Muscle of back (tissue), 13 donors: ENCODE measurements around the gene WDR11. TPM values are rescaled to one million over a fixed set of nuclear protein-coding genes. Genes with fewer than 3 reads are reported as not detected.

Source experiments
- DNase-seq, 3 donors: peaks; one replicate each; pipeline versions ENCODE4 v3.0.0 to v3.0.0-alpha.2; 2013
- long read RNA-seq, 9 donors: transcript quantifications; one replicate each; lab custom pipeline, GENCODE V29; 2026
- polyA plus RNA-seq, 10 donors: library from polyadenylated mRNA; unstranded; fragments of 120-200 nt; gene quantifications; one replicate each; pipeline ENCODE4 v1.2.1, GENCODE V29; 2013; ENCODE audit not compliant: insufficient read length in 10 of 10

Gene WDR11, protein sequence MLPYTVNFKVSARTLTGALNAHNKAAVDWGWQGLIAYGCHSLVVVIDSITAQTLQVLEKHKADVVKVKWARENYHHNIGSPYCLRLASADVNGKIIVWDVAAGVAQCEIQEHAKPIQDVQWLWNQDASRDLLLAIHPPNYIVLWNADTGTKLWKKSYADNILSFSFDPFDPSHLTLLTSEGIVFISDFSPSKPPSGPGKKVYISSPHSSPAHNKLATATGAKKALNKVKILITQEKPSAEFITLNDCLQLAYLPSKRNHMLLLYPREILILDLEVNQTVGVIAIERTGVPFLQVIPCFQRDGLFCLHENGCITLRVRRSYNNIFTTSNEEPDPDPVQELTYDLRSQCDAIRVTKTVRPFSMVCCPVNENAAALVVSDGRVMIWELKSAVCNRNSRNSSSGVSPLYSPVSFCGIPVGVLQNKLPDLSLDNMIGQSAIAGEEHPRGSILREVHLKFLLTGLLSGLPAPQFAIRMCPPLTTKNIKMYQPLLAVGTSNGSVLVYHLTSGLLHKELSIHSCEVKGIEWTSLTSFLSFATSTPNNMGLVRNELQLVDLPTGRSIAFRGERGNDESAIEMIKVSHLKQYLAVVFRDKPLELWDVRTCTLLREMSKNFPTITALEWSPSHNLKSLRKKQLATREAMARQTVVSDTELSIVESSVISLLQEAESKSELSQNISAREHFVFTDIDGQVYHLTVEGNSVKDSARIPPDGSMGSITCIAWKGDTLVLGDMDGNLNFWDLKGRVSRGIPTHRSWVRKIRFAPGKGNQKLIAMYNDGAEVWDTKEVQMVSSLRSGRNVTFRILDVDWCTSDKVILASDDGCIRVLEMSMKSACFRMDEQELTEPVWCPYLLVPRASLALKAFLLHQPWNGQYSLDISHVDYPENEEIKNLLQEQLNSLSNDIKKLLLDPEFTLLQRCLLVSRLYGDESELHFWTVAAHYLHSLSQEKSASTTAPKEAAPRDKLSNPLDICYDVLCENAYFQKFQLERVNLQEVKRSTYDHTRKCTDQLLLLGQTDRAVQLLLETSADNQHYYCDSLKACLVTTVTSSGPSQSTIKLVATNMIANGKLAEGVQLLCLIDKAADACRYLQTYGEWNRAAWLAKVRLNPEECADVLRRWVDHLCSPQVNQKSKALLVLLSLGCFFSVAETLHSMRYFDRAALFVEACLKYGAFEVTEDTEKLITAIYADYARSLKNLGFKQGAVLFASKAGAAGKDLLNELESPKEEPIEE
- 10 to 100 TPM; 21.3 to 47.6 (median 29.0) TPM for polyA plus RNA-seq
- long read RNA-seq, donor 1, full-length matches to known transcripts: 2 of 2 reads
- long read RNA-seq, donor 1, partial matches to known transcripts: 0 of 2 reads
- long read RNA-seq, donor 1, other reads (novel, unspliced or antisense): 0 of 2 reads
- long read RNA-seq, donor 2, partial matches to known transcripts: 0 of 3 reads
- long read RNA-seq, donor 2, other reads (novel, unspliced or antisense): 0 of 3 reads
- long read RNA-seq, donor 3, partial matches to known transcripts: 0 of 1 reads
- long read RNA-seq, donor 3, other reads (novel, unspliced or antisense): 0 of 1 reads
- long read RNA-seq, donor 4, partial matches to known transcripts: 0 of 3 reads
- long read RNA-seq, donor 4, other reads (novel, unspliced or antisense): 0 of 3 reads
- long read RNA-seq, donor 5, full-length matches to known transcripts: 6 of 6 reads
- long read RNA-seq, donor 5, partial matches to known transcripts: 0 of 6 reads
- long read RNA-seq, donor 5, other reads (novel, unspliced or antisense): 0 of 6 reads
- long read RNA-seq, donor 6, partial matches to known transcripts: 0 of 4 reads
- long read RNA-seq, donor 6, other reads (novel, unspliced or antisense): 0 of 4 reads
- long read RNA-seq, donor 7, transcript WDR11-210 (1 exons, 2,229 nt): major isoform, 8 of 8 reads
- long read RNA-seq, donor 7, partial matches to known transcripts: 0 of 8 reads
- long read RNA-seq, donor 7, other reads (novel, unspliced or antisense): 0 of 8 reads
- long read RNA-seq, donor 8, full-length matches to known transcripts: 5 of 5 reads
- long read RNA-seq, donor 8, partial matches to known transcripts: 0 of 5 reads
- long read RNA-seq, donor 8, other reads (novel, unspliced or antisense): 0 of 5 reads
- long read RNA-seq, donor 9: 0 reads

DNA sequence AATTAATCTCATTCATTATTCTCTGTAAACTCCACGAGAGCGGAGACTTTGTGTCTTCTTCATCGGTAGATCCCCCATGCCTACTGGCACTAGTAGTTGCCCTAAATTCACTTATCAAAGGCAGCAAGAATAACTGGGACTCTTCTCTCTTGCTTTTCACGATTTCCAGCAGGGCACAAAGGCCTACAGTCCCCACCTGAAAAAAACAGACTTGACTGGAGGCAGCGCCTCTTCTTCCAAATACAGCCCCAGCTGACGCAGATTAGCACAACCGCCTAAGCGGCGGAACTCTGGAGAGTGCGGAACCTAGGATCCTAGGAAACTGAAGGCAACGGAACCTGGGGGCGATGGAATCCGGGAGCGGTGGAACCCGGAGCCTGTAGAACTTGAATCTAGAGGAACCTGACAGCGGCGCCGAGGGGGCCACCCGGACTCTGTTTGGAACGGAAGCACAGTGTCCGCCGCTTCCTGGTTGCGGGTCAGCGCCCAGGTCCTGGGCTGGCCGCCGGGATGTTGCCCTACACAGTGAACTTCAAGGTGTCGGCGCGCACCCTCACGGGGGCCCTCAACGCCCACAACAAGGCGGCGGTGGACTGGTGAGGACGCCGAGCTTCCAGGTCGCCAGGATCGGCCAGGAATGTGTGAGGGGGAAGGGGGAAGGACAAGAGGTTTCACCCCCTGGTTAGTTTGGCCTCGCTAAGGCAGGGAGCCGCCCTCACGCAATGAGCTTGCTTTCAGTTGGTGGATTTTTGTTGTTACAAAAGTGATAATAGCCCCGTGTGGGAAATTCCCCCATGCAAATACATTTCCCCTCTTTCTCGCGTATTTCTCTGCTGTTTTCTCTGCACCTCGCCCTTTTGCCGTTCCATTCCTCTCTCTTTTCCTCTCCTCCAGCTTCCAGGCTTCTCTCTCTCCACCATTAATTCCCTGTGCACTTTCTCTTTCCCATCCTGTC, at the start of gene WDR11:
TSS of gene WDR11 (plus strand) at position 452 of the 955 bp plus-strand sequence. CDS start at position 511, 59 bp downstream.
- peak; percentile 90 to 95 (median 90) for DNase-seq

DNA sequence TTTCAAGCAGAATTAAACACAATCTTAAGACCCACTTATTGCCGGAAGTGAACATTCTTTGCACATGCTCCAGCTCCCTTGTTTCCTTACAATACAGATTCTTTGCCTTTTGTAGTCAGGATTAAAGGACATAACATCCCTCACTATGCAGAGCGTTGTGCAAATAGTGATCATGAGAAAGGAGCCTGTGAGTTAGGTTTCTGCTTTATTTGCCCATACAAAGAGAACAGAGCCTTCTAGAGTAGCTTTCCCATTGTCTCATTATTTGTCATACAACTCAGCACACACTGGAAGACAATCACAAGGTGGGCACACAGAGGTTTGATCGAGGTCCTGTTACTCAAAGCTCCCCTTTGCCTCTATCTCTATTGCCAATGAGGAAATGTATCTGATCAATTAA, 48.2 kb upstream of the WDR11 start:
- no peak for DNase-seq

DNA sequence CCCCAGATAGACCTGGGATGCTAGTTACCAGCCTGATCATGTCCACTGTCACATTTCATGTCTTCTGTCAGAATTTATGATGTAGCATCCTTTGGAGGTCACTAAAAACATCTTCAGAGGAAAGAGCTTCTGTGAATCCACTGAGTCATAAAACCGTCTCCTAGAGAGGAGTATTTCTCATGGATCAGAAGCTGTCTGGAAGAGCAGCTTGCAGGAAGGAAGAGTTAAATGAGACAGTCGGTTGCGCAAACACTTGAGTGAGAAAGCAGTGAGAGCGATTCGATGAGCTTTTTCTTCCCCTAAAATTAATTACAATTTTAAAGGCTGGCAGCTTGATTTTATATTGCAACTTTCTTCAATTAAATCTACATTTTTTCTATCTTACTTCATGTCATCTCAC, 47.2 kb upstream of the WDR11 start:
- no peak for DNase-seq

DNA sequence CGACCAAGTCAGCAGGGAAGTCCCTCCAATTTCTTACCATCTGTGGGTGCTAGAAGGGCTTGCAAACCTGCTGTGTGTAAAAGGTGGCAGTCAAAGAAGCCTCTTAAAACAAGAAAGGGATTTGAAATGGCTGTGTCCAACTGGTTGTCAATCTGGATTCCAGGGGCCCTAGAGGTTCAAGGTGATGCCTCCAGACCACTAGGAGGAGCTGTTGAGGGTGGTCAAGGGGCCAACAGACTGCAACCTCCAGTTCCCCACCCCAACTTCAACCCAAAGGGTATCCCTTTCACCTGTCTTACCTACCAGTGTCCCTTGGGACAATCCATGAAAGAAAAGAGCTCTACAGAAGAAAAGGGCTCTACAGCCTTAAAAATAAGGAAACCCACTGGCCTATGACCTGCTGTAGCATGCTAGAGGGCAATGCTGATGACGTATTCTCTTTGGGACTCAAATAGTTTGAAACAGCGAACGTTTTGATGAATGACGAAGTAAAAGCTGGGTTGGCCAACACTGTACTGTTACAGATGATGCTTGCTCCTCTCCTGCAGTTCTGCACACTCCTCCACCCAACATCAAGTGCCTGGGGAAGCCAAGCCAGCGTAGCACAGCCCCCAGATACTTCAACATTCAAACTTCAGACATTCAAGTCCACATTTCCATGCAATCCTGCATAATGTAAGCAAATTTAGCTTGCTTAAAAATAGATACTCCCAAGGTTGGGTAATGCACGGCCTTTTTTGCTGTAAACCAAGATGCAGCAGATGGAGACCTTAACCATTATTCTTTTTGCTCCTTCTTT, 45.9 kb upstream of the WDR11 start:
- DNase-seq: no peak

DNA sequence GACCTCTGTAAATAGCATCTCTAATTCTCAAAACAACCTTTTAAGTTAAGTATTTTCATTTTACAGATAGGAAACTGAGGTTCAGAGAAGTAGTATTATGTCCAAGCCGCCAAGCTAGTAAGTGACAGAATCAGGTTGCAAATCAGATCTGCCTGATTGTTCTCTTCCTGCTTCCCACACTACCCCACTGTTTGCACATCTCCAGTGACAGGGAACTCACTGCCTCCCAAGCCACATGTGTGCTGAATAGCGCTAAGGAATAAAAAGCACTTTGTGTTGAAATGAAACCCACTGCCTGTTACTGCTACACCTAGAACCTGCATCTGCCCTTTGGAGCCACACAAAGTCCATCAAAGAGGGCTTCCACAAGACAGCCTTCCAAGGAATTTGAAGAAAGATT, 45.1 kb upstream of the WDR11 start:
- no peak for DNase-seq

DNA sequence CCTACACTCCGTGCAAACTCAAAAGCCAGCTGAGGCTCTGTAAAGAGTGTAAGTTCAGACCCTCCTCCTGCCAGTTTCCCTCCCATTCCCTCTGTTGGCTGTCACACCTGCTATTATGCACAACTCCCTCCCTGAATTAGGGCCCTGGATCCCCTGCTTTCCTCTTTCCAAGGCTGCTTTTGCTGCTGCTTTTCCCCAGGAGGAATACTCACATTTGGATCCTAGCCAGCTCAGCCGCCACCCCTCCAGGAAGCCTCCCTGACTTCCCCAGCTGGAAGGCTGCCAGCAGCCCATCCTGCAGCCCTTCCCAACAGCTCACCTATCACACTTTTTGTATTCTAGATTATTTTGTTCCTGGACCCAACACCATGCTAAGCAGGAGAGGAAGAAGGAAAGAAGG, 40.9 kb upstream of the WDR11 start:
- no peak for DNase-seq

DNA sequence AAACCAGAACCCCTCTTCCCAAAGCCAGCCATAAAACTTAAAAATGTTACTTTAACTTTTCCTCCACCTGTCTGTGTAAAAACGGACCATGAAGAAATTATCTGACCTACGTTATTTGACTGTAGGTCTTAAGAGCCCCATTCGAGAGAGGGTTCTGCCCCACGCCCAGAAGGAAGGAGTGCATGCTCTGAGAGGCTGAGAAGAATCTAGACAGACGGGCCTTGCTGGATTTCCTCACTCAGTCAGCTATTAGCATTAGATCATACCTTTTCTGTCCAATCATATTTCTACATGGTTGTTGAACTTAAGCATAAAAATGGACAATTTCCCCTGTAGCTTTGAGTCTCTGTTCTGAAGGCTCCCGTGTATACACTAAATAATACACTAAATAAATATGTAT, 38.1 kb upstream of the WDR11 start:
- DNase-seq: no peak

DNA sequence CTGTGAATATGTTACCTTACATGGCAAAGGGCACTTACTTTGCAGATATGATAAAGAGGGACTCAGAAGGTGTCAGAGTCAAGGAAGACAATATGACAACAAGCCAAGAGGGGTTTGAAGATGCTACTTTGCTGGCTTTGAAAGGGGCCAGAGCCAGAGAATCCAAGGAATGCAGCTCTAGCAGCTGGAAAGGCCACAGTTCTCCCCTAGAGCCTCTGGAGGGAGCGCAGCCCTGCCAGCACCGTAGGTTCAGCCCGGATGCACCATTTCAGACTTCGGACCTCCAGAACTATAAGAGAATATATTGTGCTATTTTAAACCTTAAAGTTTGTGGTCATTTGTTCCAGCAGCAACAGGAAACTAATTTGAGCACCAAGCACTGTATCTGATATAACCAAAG, 32.9 kb upstream of the WDR11 start:
- no peak for DNase-seq

DNA sequence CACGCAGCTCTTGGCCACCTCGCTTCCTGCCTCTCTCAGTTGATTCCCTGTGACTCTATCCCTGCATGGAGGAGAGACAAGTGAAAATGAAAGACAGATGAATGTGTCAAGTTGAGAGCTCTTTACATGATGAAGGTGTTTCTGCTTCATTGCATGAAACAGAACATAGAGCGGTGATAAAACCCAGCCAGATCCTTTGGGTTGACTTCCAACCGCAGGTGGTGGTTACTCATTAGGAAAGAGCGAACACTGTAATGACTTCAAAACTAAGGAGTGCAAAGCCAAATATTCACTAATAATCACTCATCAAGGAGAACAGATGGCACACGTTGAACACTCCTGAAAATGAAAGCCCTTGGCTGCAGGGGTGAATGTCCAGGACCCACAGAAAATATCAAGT, 31.8 kb upstream of the WDR11 start:
- no peak for DNase-seq

DNA sequence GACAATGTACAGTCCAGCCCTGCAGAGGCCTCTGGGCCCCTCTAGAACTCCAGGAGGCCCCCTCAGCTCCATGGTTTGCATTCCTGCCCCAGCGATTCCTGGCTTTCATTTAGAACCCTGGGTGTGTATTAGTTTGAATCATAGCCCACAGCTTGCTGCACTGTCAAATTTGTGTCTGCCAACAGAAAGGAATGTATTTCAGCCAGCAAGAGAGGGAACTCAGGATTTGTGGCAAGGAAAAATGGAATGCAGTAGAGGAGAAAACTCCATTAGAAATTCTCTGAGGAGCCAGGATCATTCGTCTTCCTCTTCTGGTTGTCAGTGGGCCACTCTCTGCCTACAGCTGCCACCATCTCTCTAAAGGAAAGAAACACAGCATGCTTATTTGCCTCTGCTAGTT, 27.9 kb upstream of the WDR11 start:
- peak in 1 of 3 donors; percentile 6 for DNase-seq

DNA sequence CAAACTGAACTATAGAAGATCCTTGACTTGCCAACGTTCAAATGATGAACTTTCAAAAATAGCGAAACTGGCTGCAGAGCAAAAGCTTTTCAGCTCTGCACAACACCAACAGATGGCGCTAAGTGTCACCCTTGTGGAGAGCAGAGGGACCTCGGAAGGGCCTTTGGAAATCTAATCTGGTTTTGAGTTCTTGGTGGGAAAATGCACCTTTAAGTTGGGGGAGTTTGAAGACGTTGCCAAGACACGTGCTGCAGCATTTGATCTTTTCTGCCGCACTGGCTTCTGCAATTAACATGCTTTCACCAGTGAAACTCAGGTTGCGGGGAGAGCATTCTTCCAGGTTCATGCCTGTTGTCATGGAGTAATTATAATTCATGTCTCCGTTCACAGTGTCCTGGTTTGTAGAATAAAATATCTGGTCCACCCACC, 26.3 kb upstream of the WDR11 start:
- peak in 1 of 3 donors; percentile 7 for DNase-seq

DNA sequence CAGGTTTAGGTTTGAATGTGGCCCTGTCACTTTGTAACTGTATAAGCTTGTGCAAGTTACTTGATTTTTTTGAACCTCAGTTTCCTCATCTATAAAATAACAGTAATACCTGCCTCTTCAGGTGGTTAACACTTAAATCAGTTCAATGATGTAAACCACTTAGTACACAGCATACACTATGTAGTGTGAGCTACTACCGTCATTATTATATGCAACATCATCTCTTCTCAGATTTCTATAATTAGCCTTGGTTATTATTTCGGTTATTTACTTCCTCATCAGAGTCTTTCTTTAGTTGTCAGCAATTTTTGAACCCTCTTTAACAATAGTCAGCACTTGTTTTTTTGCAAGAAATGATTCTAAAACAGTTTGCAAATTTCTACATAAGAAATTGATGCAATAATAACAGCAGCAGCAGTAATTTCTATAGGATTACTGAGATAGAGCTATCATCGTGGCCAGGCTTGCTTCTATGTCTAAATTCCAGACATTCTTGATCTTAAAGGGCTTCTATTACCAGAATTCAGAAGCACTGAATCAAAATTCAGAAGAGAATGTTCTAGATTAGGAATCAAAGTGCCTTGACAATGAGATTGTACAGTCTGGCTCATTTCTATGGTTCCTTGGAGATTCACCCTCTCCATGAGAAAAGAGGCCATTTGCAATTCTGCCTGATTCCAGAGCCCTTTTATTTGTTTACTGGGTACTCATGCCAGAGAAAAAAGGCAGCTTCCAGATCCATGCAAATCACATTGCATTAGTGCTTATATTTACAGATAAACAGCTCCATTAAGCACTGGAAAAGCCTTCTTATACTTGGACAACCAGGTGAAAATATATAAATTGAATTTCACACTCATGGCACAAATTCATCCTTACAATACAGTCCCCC, 25.0 kb upstream of the WDR11 start:
- no peak for DNase-seq

DNA sequence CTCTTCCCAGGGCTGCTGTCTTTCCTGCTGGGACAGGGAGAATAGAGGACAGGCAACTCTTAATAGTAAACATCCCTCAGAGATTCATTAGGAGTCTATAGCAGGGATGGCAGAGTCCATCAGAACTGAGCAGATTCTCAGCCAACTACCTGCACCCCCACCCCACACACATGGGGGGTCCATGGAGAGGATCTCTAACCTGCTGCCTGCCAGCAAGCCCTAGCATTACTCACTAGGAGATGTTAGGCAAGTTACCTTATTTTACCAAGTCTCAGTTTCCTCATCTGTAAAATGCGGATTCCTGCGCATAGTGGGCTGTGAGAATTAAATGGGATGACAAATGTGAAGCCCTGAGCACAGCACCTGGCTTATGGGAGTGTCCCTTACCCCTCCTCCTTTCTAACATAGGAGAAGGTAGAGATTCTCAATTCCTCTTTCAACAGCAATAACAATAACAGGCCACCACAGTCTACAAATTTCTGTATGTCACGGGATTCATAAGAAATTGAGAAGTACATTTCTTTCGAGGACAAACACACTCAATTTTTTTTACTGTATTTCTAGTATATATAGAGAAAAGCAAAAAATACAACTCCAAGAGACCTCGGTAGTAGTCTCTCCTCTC, 23.8 kb upstream of the WDR11 start:
- no peak for DNase-seq

DNA sequence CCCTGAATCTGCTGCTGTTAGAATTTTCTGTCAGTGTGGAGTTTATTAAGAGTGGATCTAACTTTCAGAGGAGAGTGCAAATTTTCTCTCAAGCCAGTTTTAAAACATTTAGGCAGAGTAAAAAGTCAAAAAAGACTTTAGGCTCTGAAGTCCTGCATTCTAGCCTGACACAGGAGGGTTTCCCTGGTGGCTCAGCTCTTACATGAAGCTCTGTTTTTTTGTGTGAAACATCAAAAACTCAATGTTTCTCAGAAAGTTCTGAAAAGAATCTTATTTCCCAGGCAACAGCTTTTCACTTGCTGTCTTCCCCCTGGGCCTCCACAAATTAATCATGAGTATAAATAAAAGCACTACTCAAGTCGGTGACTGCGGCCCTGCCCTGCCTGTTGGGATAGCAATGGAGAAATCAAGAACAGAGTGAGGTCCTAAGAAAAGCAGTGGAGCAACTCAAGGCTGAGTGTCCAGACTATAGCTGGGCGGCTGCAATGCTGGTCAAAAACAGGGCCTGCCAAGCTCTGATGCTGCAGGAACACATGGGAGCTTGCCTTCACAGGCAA, 22.3 kb upstream of the WDR11 start:
- DNase-seq: no peak

DNA sequence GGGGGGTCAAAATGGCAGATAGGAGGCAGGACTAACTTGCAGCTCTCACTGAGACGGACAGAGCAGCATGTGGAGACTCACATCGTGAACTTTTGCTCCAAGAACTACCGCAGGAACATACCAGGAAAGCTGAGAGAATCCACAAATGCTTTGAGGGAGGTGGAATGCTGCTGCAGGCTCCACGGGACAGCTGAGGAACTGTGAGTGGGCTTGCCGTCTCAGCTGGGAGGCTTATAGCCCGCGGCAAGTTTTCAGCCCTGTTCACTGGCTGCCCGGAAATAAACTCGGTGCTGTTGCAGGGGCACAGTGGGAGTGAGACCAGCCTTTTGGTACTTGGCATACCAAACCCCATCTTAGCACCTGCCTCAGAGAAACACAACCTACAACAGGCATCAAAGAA, 19.1 kb upstream of the WDR11 start:
- no peak for DNase-seq
